ENCODE data around the gene FUZ.

DNA sequence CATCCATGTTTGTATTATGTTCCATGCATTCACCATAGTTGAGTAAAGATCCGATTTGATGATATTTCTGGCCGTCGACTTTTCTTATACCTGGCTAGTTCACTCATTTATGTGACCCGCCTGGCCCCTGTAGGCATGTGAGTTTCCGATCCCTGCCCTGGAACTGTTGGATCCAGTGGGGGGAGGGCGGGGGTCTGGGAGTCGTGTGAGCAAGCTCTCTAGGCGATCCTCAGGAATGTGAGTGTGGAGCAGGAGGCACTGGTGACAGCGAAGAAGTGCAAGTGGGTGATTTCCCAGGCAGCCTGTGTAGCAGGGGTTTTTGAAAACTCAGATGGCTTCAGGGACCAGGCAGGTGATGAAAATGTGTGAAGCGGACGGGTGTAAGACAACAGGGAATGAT is 27.2 kb upstream of the FUZ start:
- TF ChIP-seq EZH2 (IDR thresholded peaks at IDR 0.05): no peak
- TF ChIP-seq POLR2AphosphoS5 (IDR thresholded peaks at IDR 0.05; ENCODE audit: borderline replicate concordance, low read depth, low read length): no peak
